ENCODE results near the gene XRN2. TPM values are rescaled to one million over a fixed set of nuclear protein-coding genes. Genes with fewer than 3 reads are reported as not detected.

XRN2 gene
- total RNA-seq, 2 experiments from 2014 or later: 71.3 to 72.6 TPM

DNA sequence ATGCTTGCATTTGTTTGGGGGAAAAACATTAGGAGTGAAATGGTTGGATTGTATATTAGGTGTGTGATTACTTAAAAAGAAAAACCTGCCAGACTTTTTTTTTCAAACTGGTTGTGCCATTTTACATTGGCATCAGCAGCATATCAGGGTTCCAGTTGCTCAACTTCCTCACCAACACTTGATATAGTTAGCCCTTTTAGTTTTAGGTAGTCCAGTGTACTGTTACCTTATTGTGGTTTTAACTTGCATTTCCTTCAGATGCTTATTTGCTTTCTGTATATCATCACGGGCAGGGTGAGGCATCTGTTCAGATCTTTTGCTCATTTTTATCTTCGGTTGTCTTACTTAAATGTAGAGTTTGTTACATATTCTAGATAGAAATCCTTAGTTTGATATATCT is 5.2 kb downstream of the XRN2 start:
- H3K27me3 Mint-ChIP-seq: no peaks in the 10 kb centered on the region
- no peak for DNase-seq
- H3K27ac Mint-ChIP-seq: peak overlapping the region; percentile 1
- no peak for ATAC-seq
- peaks cover 52% of the 10 kb centered on the region for H3K36me3 Mint-ChIP-seq (ENCODE audit: low read depth)
- TF ChIP-seq, protein P1, sequence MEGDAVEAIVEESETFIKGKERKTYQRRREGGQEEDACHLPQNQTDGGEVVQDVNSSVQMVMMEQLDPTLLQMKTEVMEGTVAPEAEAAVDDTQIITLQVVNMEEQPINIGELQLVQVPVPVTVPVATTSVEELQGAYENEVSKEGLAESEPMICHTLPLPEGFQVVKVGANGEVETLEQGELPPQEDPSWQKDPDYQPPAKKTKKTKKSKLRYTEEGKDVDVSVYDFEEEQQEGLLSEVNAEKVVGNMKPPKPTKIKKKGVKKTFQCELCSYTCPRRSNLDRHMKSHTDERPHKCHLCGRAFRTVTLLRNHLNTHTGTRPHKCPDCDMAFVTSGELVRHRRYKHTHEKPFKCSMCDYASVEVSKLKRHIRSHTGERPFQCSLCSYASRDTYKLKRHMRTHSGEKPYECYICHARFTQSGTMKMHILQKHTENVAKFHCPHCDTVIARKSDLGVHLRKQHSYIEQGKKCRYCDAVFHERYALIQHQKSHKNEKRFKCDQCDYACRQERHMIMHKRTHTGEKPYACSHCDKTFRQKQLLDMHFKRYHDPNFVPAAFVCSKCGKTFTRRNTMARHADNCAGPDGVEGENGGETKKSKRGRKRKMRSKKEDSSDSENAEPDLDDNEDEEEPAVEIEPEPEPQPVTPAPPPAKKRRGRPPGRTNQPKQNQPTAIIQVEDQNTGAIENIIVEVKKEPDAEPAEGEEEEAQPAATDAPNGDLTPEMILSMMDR (IDR thresholded peaks at IDR 0.05): no peak
- no peaks in the 10 kb centered on the region for H3K9me3 Mint-ChIP-seq
- peaks cover 60% of the 10 kb centered on the region for H3K4me1 Mint-ChIP-seq (ENCODE audit: low read depth)
- intact Hi-C loops (cut with micrococcal nuclease): no loop called here
- H3K4me3 Mint-ChIP-seq: peak overlapping the region; percentile 43
- ChIA-PET CTCF (no interaction called here), POLR2A (no interaction called here)

DNA sequence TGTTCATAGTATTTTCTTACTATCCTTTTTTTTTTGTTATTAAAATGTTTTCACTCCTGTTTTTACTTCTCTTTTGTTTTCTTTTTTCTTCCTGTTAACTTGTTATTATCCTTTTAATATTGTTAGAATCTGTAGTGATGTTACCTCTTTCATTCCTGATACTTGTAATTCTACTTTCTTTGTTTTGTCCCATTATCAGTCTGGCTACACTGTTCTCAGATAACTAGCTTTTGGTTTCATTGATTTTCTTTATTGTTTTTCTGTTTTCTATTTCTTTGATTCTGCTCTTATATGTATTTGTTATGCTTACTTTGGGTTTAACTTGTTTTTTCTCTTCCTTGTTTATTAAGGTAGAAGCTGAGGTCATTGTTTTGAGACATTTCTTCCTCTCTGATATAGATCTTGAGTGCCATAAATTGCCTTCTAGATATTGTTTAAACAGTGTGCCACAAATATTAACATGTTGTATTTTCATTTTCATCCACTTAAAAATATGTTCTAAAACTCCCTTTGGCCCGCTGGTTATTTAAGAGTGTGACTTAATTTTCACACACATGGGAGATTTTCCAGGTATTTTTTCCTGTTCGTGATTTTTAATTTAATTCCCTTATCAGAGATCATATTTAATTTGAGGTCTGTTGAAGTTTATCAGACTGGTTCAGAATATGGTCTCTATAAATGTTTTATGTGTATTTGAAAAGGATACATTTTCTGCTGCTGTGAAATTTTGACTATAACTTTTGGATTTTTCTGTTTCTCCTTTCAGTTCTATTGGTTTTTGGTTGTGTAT is 6.7 kb downstream of the XRN2 start:
- Mint-ChIP-seq H3K27ac (peak overlapping the region; percentile 69), H3K4me3 (no peak overlapping the region), H3K36me3 (ENCODE audit: low read depth) (peaks cover 46% of the 10 kb centered on the region), H3K4me1 (ENCODE audit: low read depth) (peaks cover 66% of the 10 kb centered on the region), H3K27me3 (no peaks in the 10 kb centered on the region), H3K9me3 (no peaks in the 10 kb centered on the region)
- TF ChIP-seq, protein P1 (IDR thresholded peaks at IDR 0.05): no peak
- CTCF ChIA-PET: interaction anchor here (1.2 to 1.7 kb wide), 3 partner anchors 13 to 74 kb away, joined by 4 to 7 read pairs (median 4); no protein-coding TSS in a partner anchor
- intact Hi-C loops (cut with micrococcal nuclease): no loop called here
- no peak for ATAC-seq
- POLR2A ChIA-PET: no interaction called here
- no peak for DNase-seq

DNA sequence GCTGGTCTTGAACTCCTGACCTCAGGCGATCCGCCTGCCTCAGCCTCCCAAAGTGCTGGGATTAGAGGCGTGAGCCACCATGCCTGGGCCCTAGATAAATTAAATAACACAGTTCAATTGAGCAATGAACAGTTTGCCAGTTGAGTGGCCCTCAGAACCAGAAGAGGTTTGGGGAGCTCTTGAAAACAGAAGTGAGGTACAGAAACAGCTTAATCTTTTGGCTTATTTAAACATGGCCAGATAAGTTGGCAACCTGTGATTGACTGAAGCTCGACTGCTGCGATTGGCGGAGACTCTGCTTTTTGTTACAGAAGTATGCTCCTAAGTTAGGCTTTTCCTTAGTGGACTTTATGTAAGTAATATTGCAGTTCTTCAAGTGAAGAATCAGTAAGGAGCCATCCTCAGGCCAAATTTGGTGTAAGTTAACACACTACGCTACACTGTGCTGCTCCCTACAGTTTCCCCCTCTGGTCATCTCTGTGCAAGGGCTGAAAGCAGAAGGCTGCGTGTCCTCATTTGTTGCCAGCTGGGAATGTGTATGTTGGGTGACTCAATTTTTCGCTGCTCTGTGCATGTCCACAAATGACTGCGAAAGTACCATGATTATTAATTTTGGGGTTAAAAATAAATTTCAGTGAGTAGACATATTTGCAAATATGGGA is 9.8 kb downstream of the XRN2 start:
- H3K9me3 Mint-ChIP-seq: no peaks in the 10 kb centered on the region
- H3K36me3 Mint-ChIP-seq (ENCODE audit: low read depth): peaks cover 53% of the 10 kb centered on the region
- CTCF ChIA-PET: interaction anchor here (0.9 to 1.4 kb wide), 2 partner anchors 10 to 192 kb away, joined by 3 read pairs; no protein-coding TSS in a partner anchor
- POLR2A ChIA-PET: interaction anchor here (1.2 to 2.2 kb wide), 2 partner anchors 10 to 18 kb away, joined by 3 to 8 read pairs; partner anchors contain the start of gene XRN2
- intact Hi-C loops (cut with micrococcal nuclease): no loop called here
- DNase-seq (no peak), ATAC-seq (no peak)
- TF ChIP-seq, protein P1 (IDR thresholded peaks at IDR 0.05): no peak
- no peaks in the 10 kb centered on the region for H3K27me3 Mint-ChIP-seq
- H3K4me1 Mint-ChIP-seq (ENCODE audit: low read depth): peaks cover 89% of the 10 kb centered on the region
- no peak overlapping the region for H3K4me3 Mint-ChIP-seq
- no peak overlapping the region for H3K27ac Mint-ChIP-seq

DNA sequence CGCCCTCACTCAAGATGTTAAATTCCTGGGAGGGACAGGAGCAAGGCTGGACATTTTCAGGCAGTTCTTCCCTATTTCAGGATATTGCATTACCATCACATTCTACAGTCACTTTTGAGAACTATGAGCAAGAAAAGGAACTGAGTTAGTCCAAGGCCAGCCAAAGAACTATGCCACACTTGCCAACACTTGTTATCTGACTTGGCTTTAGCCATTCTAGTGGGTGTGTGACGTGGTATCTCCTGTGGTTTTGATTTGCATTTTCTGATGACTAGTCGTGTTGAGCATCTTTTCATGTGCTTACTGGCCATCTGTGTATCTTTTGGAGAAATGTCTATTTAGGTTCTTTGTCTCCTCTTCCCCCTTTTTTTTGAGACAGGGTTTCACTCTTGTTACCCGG is 12.0 kb downstream of the XRN2 start:
- ChIA-PET CTCF (no interaction called here), POLR2A (interaction anchor here (1.2 kb wide), 1 partner anchor 9 kb away, joined by 3 read pairs; no protein-coding TSS in a partner anchor)
- peak; percentile 63 for DNase-seq
- H3K36me3 Mint-ChIP-seq (ENCODE audit: low read depth): peaks cover 37% of the 10 kb centered on the region
- ATAC-seq: peak; percentile 89
- H3K4me1 Mint-ChIP-seq (ENCODE audit: low read depth): peaks cover 83% of the 10 kb centered on the region
- no peaks in the 10 kb centered on the region for H3K9me3 Mint-ChIP-seq
- H3K4me3 Mint-ChIP-seq: no peak overlapping the region
- TF ChIP-seq, protein P1 (IDR thresholded peaks at IDR 0.05): no peak
- intact Hi-C loops (cut with micrococcal nuclease): no loop called here
- H3K27me3 Mint-ChIP-seq: no peaks in the 10 kb centered on the region
- peak overlapping the region; percentile 14 for H3K27ac Mint-ChIP-seq
